K562 (cell line): Measurements from ENCODE around the gene ANXA3. TPM values are rescaled to one million over a fixed set of nuclear protein-coding genes. Genes with fewer than 3 reads are reported as not detected.

Experiments used
- CSDE1 ChIP-seq, 2 experiments: fragments of 450-650 bp; IDR thresholded peaks; 2 replicates each; pipeline ENCODE4 v1.6.1; 2016; ENCODE audit warnings: mild to moderate bottlenecking in 1 of 2
- EP300 ChIP-seq: IDR thresholded peaks from 2 replicates; pipeline ENCODE4 v1.6.1; 2012; ENCODE audit warnings: low read length, improper control_type of control experiment
- FOXJ3 ChIP-seq: sonication (generic); formaldehyde crosslinking; IDR thresholded peaks from 2 replicates; pipeline ENCODE4 v1.4.0; 2020; ENCODE audit warnings: mild to moderate bottlenecking, missing genetic modification reagents
- HMGN3 ChIP-seq: IDR thresholded peaks from 2 replicates; pipeline ENCODE4 v1.6.1; 2011; ENCODE audit warnings: borderline replicate concordance, low read depth, mild to moderate bottlenecking, mixed read lengths, low read length; ENCODE audit not compliant: insufficient read length; ENCODE audit errors: extremely low read depth
- JUND ChIP-seq, 2 experiments: IDR thresholded peaks; 2 replicates in 1 of 2; 3 replicates in 1 of 2; pipeline ENCODE4 v1.6.1; 2011; ENCODE audit warnings: borderline replicate concordance in 2 of 2, low read depth in 2 of 2, low read length in 2 of 2, improper control_type of control experiment in 1 of 2, missing biosample characterization in 1 of 2, missing genetic modification characterization in 1 of 2, missing genetic modification reagents in 1 of 2
- MEIS2 ChIP-seq: fragments of 450-650 bp; IDR thresholded peaks from 2 replicates; pipeline ENCODE4 v1.6.1; 2014; ENCODE audit warnings: mild to moderate bottlenecking; ENCODE audit not compliant: partially characterized antibody
- TCF3 ChIP-seq: sonication (generic); formaldehyde crosslinking; IDR thresholded peaks from 2 replicates; pipeline ENCODE4 v1.4.0; 2020; ENCODE audit warnings: mild to moderate bottlenecking, missing genetic modification reagents
- TEAD4 ChIP-seq, 2 experiments: sonication (generic) in 1 of 2; formaldehyde crosslinking in 1 of 2; IDR thresholded peaks; 2 replicates each; pipeline versions ENCODE4 v1.6.1 to v1.8.0; 2012 to 2022; ENCODE audit warnings: borderline replicate concordance in 1 of 2, inconsistent platforms in 1 of 2, low read length in 1 of 2, mild to moderate bottlenecking in 1 of 2, missing genetic modification reagents in 1 of 2
- ZFX ChIP-seq: sonication (generic); formaldehyde crosslinking; IDR thresholded peaks from 2 replicates; pipeline ENCODE4 v1.8.0; 2022; ENCODE audit warnings: mild to moderate bottlenecking, missing genetic modification reagents, moderate library complexity
- ZNF165 ChIP-seq: fragments of 250-450 bp; sonication (Bioruptor Pico); IDR thresholded peaks from 2 replicates; pipeline ENCODE4 v1.4.0; 2020; ENCODE audit warnings: borderline replicate concordance
- ZNF398 ChIP-seq: fragments of 250-450 bp; sonication (Bioruptor Pico); IDR thresholded peaks from 2 replicates; pipeline ENCODE4 v1.8.0; 2021; ENCODE audit warnings: moderate library complexity, mild to moderate bottlenecking, inconsistent platforms
- ZNF583 ChIP-seq: fragments of 250-450 bp; sonication (Bioruptor Pico); IDR thresholded peaks from 2 replicates; pipeline ENCODE4 v1.4.0; 2020
- polyA plus RNA-seq, 8 experiments: library from polyadenylated mRNA; depleted of rRNA in 4 of 8; stranded (reverse) in 5 of 8; unstranded in 3 of 8; fragments of >200 nt; fragmentation: Nextera tagmentation in 2 of 8; fragmentation: Illumina TruSeq in 1 of 8; extraction: Ambion mirVana in 2 of 8; extraction: Trizol in 1 of 8; gene quantifications; 2 replicates each; pipeline versions ENCODE4 v1.2.1 to v1.2.3, GENCODE V29; 2011 to 2014; ENCODE audit warnings: inconsistent platforms in 1 of 8, missing spikeins in 1 of 8
- total RNA-seq, 7 experiments: library from RNA; depleted of rRNA in 6 of 7; stranded (reverse); fragments of >200 nt in 6 of 7; fragmentation: Illumina TruSeq in 2 of 7; extraction: Trizol in 2 of 7; gene quantifications; 2 replicates each; pipeline versions ENCODE4 v1.2.1 to v1.2.3, GENCODE V29; 2011 to 2021; ENCODE audit warnings: low replicate concordance in 1 of 7
- TF ChIP-seq, protein P1 (sequence below), 2 experiments: IDR thresholded peaks in 1 of 2; conservative IDR thresholded peaks in 1 of 2; 2 replicates each; pipeline ENCODE4 v1.6.1; 2016; ENCODE audit warnings: low read depth in 2 of 2, mild to moderate bottlenecking in 1 of 2, missing compliant biosample characterization in 1 of 2, missing genetic modification characterization in 1 of 2, moderate library complexity in 1 of 2
- TF ChIP-seq, protein P2 (sequence below): fragments of 200-800 bp; sonication (Bioruptor generic); IDR thresholded peaks from 2 replicates; pipeline ENCODE4 v1.6.1; 2016; ENCODE audit warnings: missing genetic modification characterization, missing compliant biosample characterization

ANXA3 gene
- total and polyA plus RNA-seq, 9 of the 15 experiments (the other 6 are each of a cell fraction or from before 2014, with no cell fraction given): 6.3 to 15.5 (median 9.8) TPM

- TF ChIP-seq MEIS2: peak; percentile 75
- TF ChIP-seq ZNF398 (CRISPR knock-in tag): no peak
- TF ChIP-seq, protein P1, sequence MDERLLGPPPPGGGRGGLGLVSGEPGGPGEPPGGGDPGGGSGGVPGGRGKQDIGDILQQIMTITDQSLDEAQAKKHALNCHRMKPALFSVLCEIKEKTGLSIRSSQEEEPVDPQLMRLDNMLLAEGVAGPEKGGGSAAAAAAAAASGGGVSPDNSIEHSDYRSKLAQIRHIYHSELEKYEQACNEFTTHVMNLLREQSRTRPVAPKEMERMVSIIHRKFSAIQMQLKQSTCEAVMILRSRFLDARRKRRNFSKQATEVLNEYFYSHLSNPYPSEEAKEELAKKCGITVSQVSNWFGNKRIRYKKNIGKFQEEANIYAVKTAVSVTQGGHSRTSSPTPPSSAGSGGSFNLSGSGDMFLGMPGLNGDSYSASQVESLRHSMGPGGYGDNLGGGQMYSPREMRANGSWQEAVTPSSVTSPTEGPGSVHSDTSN (CRISPR knock-in tag; IDR thresholded peaks at IDR 0.05; ENCODE audit: low read depth): no peak
- TF ChIP-seq, protein P1 (tag; conservative IDR thresholded peaks at IDR 0.05; ENCODE audit: low read depth): peak; percentile 41; the same call in 1 of the 2 replicates
- peak; percentile 8; the same call in 1 of the 2 replicates for TF ChIP-seq EP300
- TF ChIP-seq ZFX (CRISPR knock-in tag): no peak
- TF ChIP-seq CSDE1 (IDR thresholded peaks at IDR 0.05): no peak
- TF ChIP-seq FOXJ3 (CRISPR knock-in tag): no peak
- TF ChIP-seq TEAD4 (IDR thresholded peaks at IDR 0.05; ENCODE audit: low read length): 0 out of 2 replicates have a peak, but pooled peaks have one; percentile 13
- TF ChIP-seq TEAD4 (CRISPR knock-in tag; IDR thresholded peaks at IDR 0.05; ENCODE audit: borderline replicate concordance): no peak
- TF ChIP-seq ZNF583 (CRISPR knock-in tag): peak; percentile 63; the same call in 1 of the 2 replicates
- TF ChIP-seq ZNF165 (CRISPR knock-in tag): no peak
- no peak for TF ChIP-seq HMGN3
- TF ChIP-seq TCF3: peak; percentile 33; the same call in 1 of the 2 replicates
- TF ChIP-seq, protein P2, sequence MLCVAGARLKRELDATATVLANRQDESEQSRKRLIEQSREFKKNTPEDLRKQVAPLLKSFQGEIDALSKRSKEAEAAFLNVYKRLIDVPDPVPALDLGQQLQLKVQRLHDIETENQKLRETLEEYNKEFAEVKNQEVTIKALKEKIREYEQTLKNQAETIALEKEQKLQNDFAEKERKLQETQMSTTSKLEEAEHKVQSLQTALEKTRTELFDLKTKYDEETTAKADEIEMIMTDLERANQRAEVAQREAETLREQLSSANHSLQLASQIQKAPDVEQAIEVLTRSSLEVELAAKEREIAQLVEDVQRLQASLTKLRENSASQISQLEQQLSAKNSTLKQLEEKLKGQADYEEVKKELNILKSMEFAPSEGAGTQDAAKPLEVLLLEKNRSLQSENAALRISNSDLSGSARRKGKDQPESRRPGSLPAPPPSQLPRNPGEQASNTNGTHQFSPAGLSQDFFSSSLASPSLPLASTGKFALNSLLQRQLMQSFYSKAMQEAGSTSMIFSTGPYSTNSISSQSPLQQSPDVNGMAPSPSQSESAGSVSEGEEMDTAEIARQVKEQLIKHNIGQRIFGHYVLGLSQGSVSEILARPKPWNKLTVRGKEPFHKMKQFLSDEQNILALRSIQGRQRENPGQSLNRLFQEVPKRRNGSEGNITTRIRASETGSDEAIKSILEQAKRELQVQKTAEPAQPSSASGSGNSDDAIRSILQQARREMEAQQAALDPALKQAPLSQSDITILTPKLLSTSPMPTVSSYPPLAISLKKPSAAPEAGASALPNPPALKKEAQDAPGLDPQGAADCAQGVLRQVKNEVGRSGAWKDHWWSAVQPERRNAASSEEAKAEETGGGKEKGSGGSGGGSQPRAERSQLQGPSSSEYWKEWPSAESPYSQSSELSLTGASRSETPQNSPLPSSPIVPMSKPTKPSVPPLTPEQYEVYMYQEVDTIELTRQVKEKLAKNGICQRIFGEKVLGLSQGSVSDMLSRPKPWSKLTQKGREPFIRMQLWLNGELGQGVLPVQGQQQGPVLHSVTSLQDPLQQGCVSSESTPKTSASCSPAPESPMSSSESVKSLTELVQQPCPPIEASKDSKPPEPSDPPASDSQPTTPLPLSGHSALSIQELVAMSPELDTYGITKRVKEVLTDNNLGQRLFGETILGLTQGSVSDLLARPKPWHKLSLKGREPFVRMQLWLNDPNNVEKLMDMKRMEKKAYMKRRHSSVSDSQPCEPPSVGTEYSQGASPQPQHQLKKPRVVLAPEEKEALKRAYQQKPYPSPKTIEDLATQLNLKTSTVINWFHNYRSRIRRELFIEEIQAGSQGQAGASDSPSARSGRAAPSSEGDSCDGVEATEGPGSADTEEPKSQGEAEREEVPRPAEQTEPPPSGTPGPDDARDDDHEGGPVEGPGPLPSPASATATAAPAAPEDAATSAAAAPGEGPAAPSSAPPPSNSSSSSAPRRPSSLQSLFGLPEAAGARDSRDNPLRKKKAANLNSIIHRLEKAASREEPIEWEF (CRISPR knock-in tag): 0 out of 2 replicates have a peak, but pooled peaks have one; percentile 26
- TF ChIP-seq JUND (IDR thresholded peaks at IDR 0.05; ENCODE audit: borderline replicate concordance, low read depth, low read length): no peak
- TF ChIP-seq JUND (tag; IDR thresholded peaks at IDR 0.05; ENCODE audit: borderline replicate concordance, low read depth, low read length): peak; percentile 21; the same call in 1 of the 3 replicates
Measured at GRCh38 chr4:78642934-78643333, 91.4 kb downstream of the ANXA3 start (continued).
